Measurements from ENCODE around the gene DYNC1H1.

DYNC1H1 gene

DNA sequence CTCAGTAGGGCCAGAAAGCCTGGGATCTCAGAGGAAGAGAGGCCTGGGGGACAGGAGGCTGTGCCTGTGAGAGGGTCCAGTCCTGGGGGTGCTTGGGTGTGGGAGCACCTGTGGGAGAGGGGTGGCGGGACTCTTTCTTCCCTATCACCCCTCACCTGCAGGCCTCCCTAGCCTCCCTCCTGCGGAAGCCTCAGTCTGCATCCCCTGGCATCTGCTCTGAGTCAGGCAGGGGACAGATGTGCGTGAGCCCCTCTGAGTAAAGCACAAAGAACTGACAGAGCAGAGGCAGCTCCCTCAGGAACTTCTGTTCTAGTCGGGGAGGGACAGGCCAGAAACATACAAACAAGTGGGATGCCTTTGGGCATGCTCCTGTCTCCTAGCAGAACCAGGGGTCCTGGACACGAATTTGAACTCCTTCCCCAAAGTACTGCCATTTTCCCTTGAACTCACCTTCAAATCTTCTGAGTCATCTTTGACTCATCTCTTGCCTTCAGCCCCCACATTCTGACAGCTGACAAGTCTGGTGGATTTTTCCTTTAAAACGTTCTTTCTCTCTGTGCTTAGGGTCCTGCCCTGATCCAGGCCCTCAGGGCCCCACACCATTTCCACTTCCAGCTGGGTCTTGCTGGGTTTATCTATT lies 131.0 kb downstream of the DYNC1H1 start:
- no peak for DNase-seq

DNA sequence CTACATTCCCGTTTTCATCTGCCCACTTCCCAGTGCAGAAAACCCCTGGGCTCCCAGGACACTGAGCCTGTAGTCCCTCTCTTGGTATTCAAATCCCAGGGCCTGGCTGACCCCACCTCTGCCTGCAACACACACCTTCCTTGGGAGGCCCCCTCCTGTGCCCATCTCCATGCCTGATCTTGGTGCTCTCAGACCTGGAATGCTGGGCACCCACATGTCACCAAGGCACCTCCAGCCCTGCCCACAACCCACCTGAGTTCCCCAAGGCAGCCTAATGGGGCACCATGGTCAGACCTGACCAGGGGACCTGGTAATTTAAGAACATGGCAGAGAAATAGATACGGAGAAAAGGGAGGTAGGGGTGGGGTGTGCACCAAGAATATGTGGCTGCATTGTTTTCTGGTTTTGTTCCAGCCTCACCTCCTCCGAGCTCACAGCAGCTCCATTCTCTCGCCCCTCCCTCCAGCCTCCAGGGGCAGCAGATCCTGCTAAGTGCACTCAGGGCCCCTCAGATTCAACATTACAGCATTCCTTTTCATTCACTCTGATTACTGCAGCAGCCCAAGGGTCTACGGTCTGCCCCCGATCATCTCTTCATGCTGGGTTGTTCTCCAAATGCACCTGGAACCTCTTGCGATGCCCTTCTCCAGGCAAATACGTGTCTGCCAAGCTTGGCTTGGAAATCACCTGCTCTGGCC lies 131.6 kb downstream of the DYNC1H1 start:
- DNase-seq: no peak

DNA sequence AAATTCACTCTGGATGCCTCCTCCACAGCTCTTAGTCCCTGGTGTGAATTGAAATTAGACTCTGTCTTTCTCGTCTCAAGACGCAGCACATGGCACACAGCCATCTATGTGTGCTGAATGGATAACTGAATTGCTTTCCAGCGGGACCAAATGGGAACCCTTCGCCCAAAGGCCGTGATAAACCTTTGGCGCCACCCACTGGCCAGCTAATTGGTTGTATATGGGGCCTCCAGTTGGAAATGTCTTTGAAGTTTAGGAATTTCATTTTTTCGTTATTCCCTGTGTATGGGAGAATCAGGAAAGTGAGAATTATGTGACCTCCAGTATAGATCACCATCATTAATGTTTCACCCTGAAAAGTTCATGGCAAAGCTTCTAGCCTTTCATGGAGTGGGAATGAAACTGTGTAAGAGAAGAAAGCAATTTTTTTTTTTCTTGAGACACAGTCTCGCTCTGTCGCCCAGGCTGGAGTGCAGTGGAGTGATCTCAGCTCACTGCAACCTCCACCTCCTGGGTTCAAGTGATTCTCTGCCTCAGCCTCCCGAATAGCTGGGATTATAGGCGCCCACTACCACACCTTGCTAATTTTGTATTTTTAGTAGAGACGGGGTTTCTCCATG lies 132.3 kb downstream of the DYNC1H1 start:
- DNase-seq: peak; percentile 73

DNA sequence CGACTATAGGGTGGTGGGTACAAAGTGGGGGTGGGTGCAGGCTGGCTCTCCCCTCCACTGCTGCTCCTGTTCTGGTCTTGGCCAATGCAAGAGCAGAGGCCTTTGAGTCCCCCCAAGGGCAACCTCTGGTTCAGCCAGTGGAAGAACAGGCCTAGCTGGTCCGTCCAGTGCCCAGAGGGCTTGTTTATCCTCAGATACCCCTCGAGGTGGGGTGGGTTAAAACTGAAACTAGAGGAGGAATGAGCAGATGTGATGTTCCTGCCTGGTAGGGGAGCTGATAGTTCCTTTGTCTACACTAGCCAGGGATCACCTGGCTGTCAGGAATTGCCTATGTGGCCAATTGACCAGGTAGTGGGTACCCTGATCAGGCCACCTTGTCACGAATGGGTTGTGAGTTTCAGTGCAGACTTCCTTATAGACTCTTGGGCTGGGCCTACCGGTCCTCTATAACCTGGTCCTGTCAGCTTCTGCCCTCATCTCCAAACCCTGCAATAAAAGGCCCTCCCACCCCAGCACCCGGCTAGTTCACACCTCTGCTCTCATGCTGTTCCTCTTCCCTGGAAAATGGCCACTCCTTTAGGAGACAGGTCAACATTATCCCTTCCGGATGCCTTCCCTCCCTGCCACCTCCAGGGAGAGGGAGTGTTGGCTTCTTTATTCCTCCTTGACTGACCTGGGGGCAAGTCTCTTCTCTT lies 133.2 kb downstream of the DYNC1H1 start:
- DNase-seq: no peak

DNA sequence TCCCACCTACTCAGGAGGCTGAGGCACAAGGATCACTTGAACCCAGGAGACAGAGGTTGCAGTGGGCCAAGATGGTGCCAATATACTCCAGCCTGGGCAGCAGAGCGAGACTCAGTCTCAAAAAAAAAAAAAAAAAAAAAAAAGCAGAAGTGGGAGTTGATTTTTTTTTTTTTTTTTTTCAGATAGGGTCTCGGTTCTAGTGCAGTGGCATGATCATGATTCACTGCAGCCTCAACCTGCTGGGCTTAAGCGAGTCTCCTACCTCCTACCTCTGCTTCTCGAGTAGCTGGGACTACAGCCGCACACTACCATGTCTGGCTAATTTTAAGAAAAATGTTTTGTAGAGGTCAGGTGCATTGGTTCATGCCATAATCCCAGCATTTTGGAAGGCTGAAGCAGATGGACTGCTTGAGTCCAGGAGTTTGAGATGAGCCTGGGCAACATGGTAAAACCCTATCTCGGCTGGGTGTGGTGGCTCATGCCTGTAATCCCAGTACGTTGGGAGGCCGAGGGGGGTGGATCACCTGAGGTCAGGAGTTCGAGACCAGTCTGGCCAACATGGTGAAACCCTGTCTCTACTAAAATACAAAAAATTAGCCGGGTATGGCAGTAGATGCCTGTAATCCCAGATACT lies 138.8 kb downstream of the DYNC1H1 start:
- no peak for DNase-seq

DNA sequence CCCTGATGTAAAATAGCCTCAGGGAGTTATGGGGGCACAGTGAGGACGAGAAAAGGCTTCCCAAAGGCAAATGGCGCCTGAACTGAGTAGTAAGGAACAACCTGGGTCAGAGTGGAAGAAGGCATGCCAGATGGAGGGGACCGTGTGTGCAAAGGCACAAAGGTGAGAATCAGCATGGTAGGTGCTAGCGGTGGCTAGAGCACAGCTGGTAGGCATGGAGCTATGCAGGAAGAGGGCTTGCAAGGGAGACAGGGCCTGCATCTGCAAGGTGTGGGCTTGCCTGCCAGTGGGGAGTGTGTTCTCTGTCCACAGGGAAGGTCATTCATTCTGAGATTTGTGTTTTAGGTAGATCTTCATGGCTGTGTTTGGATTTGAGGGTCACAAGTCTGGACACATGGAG lies 141.0 kb downstream of the DYNC1H1 start:
- no peak for DNase-seq

Measured in CD4-positive, alpha-beta T cell treated with Interleukin-12 subunit alpha and Interleukin-12 subunit beta, for 1 hour (primary cell).